ENCODE measurements around the gene MTUS2. TPM values are rescaled to one million over a fixed set of nuclear protein-coding genes. Genes with fewer than 3 reads are reported as not detected.
"Not testable (repeated sequence)": the region's sequence is repeated elsewhere in the genome, so short reads cannot be mapped to it uniquely, and the experiment has no call there.

The MTUS2 gene
- total RNA-seq, 1 experiment from 2014 or later = under 0.01 TPM

- no peak for DNase-seq (ENCODE audit: low read depth)
Observed at GRCh38 chr13:28958018-28958417, 137.9 kb downstream of the MTUS2 start.

GRCh38 chr13:28958441-28958840, 138.3 kb downstream of the MTUS2 start:
- DNase-seq (ENCODE audit: low read depth) = no peak

DNA sequence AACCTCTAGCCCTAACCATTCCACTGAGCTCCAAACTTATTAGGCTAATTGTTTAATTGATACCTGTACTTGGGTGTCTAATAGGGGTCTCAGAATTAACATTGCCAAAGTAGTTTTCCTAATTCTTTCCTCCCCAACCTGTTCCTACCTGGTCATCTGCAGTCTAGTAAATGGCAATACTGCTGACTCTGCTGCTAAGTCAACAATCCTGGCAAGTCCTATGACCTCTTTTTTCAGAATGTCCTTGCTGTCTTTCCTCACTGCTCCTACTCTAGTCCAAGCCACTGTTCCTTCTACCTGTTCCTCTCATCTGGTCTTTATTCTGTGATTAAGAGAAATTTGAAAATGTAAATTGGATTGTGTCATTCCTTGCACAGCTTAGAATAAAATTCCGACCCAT, 143.9 kb downstream of the MTUS2 start:
- no peak for DNase-seq (ENCODE audit: low read depth)

DNA sequence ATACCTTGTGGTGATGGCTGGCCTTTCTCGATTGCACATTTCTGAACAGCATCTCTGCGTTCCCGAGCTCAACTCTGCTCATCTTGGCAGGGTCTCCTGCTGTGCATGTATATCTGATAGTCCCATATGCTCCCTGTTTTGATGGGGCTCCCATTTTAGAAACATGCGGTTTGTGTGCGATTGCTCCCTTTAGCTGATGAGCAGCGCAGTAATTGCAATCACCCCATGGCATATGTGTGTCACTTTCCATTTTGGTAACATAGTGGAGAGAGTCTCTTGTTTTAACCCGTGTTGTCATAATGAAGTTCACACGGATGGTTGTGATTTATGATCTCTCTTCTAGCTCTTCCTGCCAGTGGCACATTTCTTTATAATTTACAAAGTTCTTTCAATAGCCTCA, 144.7 kb downstream of the MTUS2 start:
- DNase-seq (ENCODE audit: low read depth) = no peak

- DNase-seq (ENCODE audit: low read depth) = no peak
Observed at GRCh38 chr13:28967029-28967915, 147.1 kb downstream of the MTUS2 start.

GRCh38 chr13:28976195-28976594, 156.1 kb downstream of the MTUS2 start:
- no peak for DNase-seq (ENCODE audit: low read depth)

- no peak for DNase-seq (ENCODE audit: low read depth)
Observed at GRCh38 chr13:28976636-28977035, 156.5 kb downstream of the MTUS2 start.

DNA sequence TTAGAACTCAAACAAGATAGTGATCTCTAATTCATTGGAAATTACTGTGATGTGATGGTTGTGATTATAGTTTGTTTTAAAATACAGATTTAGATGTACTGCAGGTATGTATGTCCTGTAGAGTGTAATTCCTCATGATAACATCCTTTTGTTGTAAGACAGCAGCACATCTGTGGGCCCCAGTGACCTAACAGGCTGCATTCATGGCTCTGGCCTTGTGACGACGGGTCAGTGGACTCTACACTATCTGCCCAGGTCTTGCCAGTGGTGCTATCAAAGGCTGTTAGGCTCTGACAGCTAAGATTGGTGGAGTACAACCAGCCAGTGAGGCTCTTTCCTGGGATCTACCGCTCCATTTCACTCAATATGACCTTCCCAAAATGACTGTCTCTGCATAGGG, 158.4 kb downstream of the MTUS2 start:
- DNase-seq (ENCODE audit: low read depth) = no peak

GRCh38 chr13:28981530-28981929, 161.4 kb downstream of the MTUS2 start:
- no peak for DNase-seq (ENCODE audit: low read depth)

DNA sequence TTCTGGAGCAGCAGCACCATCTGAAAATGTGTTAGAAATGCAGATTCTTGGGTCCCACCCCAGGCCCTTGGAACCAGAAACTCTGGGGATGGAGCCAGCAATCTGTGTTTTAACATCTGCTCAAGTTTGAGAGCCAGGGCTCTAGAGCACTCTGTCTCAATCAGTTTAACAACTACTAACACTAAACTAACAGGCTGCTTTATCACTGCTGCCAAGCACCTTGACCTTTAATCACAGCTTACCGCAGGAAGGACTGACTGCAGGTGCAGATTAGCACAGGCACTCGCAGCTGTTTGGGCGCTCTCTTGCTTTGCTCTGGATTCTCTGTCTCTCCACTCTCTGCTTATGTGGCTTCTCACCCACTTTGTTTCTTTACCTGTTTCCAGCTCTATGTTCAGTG, 163.5 kb downstream of the MTUS2 start:
- no peak for DNase-seq (ENCODE audit: low read depth)

DNA sequence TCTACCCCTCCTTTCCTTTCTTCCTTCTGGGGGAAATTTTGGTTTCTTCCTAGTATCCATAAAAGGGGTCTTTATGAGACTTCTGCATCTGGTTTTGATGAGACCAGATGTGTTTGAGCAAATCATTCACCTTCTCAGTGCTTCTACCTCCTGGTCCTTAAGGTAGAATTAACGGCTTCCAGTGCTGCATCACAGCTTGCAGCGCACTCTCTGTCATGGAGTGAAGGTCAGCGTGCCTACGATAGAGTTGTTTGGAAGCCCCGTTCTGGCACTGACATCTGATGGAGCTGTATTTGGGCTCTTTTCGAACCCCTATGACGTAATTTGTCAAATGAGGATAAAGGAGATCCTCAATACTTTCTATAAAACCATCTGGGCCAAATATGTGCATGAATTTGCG, 164.2 kb downstream of the MTUS2 start:
- DNase-seq (ENCODE audit: low read depth) = no peak

DNA sequence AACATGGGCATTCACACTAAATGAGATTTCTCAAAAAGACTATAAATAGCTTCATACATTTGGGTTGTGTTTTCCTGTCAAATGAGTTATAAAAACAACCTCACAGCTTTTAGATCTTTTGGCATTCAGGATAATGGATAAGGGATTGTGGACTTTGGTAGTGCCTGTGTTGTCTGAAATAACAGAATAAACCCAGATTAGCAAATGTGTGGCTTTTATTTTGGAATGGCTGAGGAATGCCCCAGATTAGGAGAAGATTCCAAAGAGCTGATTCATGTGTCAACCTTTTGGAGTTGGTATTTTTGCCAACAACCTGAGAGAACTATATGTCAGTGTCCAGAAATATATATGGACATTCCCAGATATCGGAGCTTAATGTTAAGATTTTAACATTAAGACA, 164.7 kb downstream of the MTUS2 start:
- no peak for DNase-seq (ENCODE audit: low read depth)

- not testable (repeated sequence) for DNase-seq (ENCODE audit: low read depth)
Observed at GRCh38 chr13:28990378-28990777, 170.2 kb downstream of the MTUS2 start.

- no peak for DNase-seq (ENCODE audit: low read depth)
Observed at GRCh38 chr13:28991764-28992163, 171.6 kb downstream of the MTUS2 start.

- DNase-seq (ENCODE audit: low read depth) = no peak
Observed at GRCh38 chr13:29000826-29001225, 180.7 kb downstream of the MTUS2 start.

DNA sequence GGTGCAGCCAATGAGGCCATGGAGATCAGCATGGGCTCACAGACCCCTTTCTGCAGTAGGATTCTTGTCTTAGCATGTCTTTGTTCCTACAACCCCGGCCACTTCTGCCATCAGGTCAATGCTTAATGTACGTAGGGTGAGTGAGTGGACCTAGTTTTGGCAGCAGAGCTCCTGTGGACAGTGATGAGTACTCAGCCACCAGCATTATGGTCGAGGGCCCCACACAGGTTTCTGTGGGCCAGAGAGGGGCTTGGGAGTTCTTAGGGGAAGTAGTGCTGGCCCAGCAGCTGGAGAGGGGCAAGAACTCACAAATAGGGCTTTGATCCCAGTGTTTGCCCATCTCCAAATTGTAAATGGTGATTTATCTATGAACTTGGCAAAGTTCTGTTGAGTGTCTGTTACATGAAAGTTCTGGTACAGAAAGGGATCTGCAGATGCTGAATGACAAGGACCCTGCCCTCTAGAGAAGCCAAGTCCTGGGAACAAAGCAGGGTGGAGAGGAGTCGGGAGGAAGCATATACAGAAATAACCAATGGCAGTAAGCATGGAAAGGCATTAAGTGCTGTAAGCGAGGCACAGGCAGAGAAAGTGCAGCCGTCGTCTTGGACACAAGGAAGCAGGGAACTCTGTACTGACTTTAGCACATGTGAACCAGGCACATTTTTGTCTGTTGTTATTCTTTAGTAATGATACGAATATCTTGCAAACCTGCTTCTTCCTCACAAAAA, 185.1 kb downstream of the MTUS2 start:
- DNase-seq (ENCODE audit: low read depth) = no peak

DNA sequence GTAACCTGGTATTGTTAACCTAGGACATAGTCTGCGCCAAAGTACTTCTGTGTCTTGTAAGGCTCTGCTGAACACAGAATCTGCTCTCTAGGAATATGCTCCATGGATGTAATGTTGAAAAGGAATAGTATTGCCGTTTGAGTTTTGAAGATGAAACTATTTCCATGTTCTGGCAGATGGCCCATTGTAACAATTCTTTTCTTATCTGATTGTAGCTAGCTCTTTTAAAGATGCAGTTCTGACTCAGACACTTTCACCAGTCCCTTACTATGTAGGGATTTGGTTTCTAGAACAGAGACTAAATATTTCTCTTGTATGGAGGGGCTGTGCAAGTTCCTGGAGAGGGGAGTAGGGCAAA, 185.6 kb downstream of the MTUS2 start:
- no peak for DNase-seq (ENCODE audit: low read depth)

DNA sequence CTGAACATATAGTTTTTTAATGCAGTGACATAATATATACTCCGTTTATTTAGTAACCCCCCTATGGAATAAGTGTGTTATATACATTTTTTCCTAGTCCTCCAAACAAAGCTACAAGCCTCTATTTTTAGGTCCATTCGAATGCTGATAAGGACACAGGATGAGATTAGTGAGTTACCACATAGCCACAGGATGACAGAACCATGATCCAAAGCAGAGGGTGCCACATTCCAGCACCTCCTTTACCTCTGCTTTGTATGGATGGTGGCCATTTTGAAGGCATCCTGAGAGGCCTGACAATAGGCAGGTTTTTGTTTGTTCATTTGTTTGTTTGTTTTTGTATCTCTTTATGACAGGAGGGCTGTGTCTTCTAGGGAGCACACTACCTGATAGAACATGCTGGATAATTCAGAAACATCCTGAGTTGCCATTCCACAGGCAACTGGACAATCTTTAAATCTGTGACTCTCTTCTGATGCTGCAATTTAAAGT, 186.3 kb downstream of the MTUS2 start:
- DNase-seq (ENCODE audit: low read depth) = no peak

GRCh38 chr13:29008296-29008695, 188.2 kb downstream of the MTUS2 start:
- no peak for DNase-seq (ENCODE audit: low read depth)

- DNase-seq (ENCODE audit: low read depth) = no peak
Observed at GRCh38 chr13:29020314-29020713, 200.2 kb downstream of the MTUS2 start.

DNA sequence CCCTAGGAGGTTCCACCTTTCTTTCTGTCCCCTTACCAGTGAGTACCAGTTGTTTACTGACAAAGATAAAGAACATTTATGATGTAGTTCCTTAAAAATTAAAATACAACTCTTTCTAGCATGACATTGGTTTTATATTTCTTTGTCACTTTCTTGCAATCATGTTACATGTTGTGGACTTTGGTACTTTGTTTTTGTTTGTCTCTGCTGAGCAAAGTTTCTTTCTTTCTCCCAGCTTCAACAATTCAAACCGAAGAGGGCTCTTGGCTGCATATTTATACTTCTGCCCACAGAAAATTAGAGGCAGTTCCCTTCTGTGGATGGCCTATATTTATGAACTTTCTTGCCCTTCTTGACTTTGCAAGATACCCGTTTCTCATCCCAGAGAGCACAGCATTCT, 201.2 kb downstream of the MTUS2 start:
- DNase-seq (ENCODE audit: low read depth) = no peak

DNA sequence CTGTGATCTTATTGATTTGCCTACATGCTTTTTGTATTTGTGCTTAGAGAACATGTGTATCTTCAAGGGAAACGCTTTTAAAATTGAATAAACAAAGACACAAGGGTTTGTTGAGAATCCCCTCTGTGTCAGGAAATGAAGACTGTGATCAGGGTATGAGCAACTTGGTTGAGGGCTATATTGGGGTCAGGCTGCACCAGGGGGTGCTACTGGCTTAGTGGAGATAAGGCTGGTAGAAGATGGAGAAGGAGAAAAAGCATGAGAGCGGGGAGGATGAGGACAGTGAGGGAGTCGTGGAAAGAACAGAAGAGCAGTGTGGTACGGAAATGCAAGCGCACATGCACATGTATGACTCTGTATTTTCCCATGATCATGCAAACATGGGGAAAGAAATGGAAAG, 201.6 kb downstream of the MTUS2 start:
- DNase-seq (ENCODE audit: low read depth) = no peak

DNA sequence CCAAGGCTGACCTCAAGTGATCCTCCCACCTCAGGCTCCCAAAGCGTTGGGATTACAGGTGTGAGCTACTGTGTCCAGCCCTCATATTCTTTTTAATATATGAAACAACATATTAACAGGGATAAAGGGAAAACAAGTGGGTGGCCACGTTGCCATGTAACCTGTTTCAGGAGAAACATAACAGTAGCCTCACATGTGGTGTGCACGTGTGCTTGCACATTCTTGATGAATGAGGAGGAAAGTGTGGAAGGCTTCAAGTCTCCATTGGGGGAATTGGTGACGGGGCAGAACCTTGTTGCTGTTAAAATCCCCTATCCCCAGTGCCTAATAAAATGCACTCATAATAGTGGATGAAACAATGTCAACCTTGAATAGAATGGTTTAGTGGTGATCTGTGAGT, 202.3 kb downstream of the MTUS2 start:
- DNase-seq (ENCODE audit: low read depth) = no peak

Measured in Daoy (cell line).